Mesenchymal stem cell (in vitro differentiated cells and primary cell): ENCODE measurements around the gene AFDN.
A peak's percentile ranks its signal among the peaks of the same experiment; 100 is the strongest.

Experiments
- DNase-seq: peaks from one replicate; pipeline ENCODE4 v3.0.0-alpha.2; 2013
- H2AFZ ChIP-seq: one replicate; pipeline ENCODE4 v1.6.1; 2013; ENCODE audit warnings: low read depth, mild to moderate bottlenecking, control low read depth, inconsistent platforms, low read length, moderate library complexity
- H2AK5ac ChIP-seq: 2 replicates; pipeline ENCODE4 v1.6.1; 2013; ENCODE audit warnings: low read length, moderate library complexity, mild to moderate bottlenecking, inconsistent platforms; ENCODE audit not compliant: severe bottlenecking
- H2BK120ac ChIP-seq: one replicate; pipeline ENCODE4 v1.6.1; 2013; ENCODE audit warnings: low read depth, mild to moderate bottlenecking, inconsistent platforms, low read length, moderate library complexity
- H2BK12ac ChIP-seq, 2 experiments: one replicate each; pipeline ENCODE4 v1.6.1; 2013; ENCODE audit warnings: inconsistent platforms in 2 of 2, low read length in 2 of 2, mild to moderate bottlenecking in 2 of 2, moderate library complexity in 2 of 2, control low read depth in 1 of 2
- H2BK15ac ChIP-seq: one replicate; pipeline ENCODE4 v1.6.1; 2013; ENCODE audit warnings: mild to moderate bottlenecking, low read depth, inconsistent platforms; ENCODE audit not compliant: poor library complexity, severe bottlenecking
- H2BK5ac ChIP-seq: 2 replicates; pipeline ENCODE4 v1.6.1; 2013; ENCODE audit warnings: low read depth, mild to moderate bottlenecking, low read length, control low read depth, inconsistent platforms; ENCODE audit not compliant: poor library complexity, severe bottlenecking
- H3K14ac ChIP-seq, 2 experiments: one replicate each; pipeline ENCODE4 v1.6.1; 2013; ENCODE audit warnings: inconsistent platforms in 2 of 2, low read length in 2 of 2, control low read depth in 1 of 2, mild to moderate bottlenecking in 1 of 2, moderate library complexity in 1 of 2
- H3K18ac ChIP-seq, 2 experiments: one replicate each; pipeline ENCODE4 v1.6.1; 2013; ENCODE audit warnings: inconsistent platforms in 2 of 2, low read length in 2 of 2, control low read depth in 1 of 2, low read depth in 1 of 2, mild to moderate bottlenecking in 1 of 2
- H3K23ac ChIP-seq, 2 experiments: one replicate each; pipeline ENCODE4 v1.6.1; 2013; ENCODE audit warnings: inconsistent platforms in 2 of 2, low read length in 2 of 2, mild to moderate bottlenecking in 2 of 2, moderate library complexity in 2 of 2, control low read depth in 1 of 2
- H3K27ac ChIP-seq: 2 replicates; pipeline ENCODE4 v1.5.1; 2013; ENCODE audit warnings: mild to moderate bottlenecking, moderate library complexity, low read length, control low read depth, inconsistent platforms; ENCODE audit not compliant: poor library complexity, severe bottlenecking
- H3K27me3 ChIP-seq, 2 experiments: 2 replicates each; pipeline versions ENCODE4 v1.6.1 to v1.7.0; 2013; ENCODE audit warnings: low read length in 2 of 2, mild to moderate bottlenecking in 2 of 2, moderate library complexity in 2 of 2, control low read depth in 1 of 2, inconsistent platforms in 1 of 2; ENCODE audit not compliant: control insufficient read depth in 1 of 2, insufficient read depth in 1 of 2
- H3K36me3 ChIP-seq, 2 experiments: 2 replicates each; pipeline versions ENCODE4 v1.6.1 to v1.7.0; 2013; ENCODE audit warnings: low read length in 2 of 2, control low read depth in 1 of 2, inconsistent platforms in 1 of 2, low read depth in 1 of 2, mild to moderate bottlenecking in 1 of 2; ENCODE audit not compliant: insufficient read depth in 2 of 2, control insufficient read depth in 1 of 2
- H3K4ac ChIP-seq, 2 experiments: one replicate each; pipeline ENCODE4 v1.6.1; 2013; ENCODE audit warnings: inconsistent platforms in 2 of 2, low read length in 2 of 2, mild to moderate bottlenecking in 2 of 2, moderate library complexity in 2 of 2, control low read depth in 1 of 2, low read depth in 1 of 2
- H3K4me1 ChIP-seq: 2 replicates; pipeline ENCODE4 v1.6.1; 2013; ENCODE audit warnings: low read depth, low read length, control low read depth; ENCODE audit not compliant: control insufficient read depth, insufficient read depth
- H3K4me2 ChIP-seq: 2 replicates; pipeline ENCODE4 v1.6.1; 2013; ENCODE audit warnings: low read length, mild to moderate bottlenecking, inconsistent platforms; ENCODE audit not compliant: poor library complexity, severe bottlenecking
- H3K4me3 ChIP-seq, 2 experiments: 2 replicates each; pipeline versions ENCODE4 v1.5.1 to v1.7.0; 2013; ENCODE audit warnings: low read length in 2 of 2, mild to moderate bottlenecking in 2 of 2, control low read depth in 1 of 2, low read depth in 1 of 2; ENCODE audit not compliant: insufficient read depth in 1 of 2
- H3K79me1 ChIP-seq: replicated peaks from 2 replicates; pipeline ENCODE4 v1.6.1; 2013; ENCODE audit warnings: mild to moderate bottlenecking, control low read depth, low read length, inconsistent platforms; ENCODE audit not compliant: poor library complexity, severe bottlenecking
- H3K9ac ChIP-seq: 2 replicates; pipeline ENCODE4 v1.7.0; 2013; ENCODE audit warnings: mild to moderate bottlenecking, low read length, moderate library complexity
- H3K9me3 ChIP-seq: 2 replicates; pipeline ENCODE4 v1.7.0; 2013; ENCODE audit warnings: mild to moderate bottlenecking, low read length; ENCODE audit not compliant: control insufficient read depth
- H4K8ac ChIP-seq: one replicate; pipeline ENCODE4 v1.6.1; 2013; ENCODE audit warnings: inconsistent platforms, mild to moderate bottlenecking, low read length, moderate library complexity
- H4K91ac ChIP-seq: one replicate; pipeline ENCODE4 v1.6.1; 2013; ENCODE audit warnings: mild to moderate bottlenecking, low read length, inconsistent platforms
- WGBS: methylation state at CpG from one replicate; pipeline ENCODE4 v1.1.7; 2013; ENCODE audit warnings: mixed read lengths; 5-methylcytosine and 5-hydroxymethylcytosine counted together

Gene AFDN

DNA sequence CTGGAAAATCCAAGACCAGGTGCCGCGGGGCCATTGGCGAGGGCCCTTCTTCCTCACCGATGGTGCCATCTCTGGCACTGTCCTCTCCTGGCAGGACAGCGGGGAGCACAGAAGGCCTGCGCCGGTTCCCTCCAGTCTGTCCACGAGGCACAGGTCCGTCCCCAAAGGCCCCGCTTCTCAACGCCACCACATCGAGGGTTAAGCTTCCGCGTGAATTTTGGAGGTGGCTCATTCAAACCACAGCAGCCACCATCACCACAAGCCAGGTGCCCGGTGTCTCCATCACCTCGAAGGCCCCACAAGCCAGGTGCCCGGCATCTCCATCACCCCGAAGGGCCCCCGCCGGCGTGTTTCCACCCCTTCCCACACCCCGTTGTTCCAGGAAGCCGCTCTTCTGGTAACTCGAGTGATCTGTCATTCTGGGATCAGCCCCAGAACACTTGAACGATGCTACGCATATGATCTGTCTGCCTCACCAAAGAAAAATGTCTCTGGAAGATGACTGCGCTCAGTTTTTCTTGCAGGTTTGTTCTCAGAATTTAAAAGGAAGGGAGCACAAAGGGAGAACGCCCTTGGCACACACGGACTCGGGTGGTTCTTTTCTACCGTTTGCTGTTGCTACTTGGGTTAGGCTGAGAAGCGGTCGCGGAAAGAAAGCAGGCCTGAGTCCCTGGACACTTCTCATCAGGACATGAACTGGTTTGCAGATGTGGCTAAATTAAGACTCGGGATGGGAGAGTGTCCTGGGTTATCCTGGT lies 160.9 kb downstream of the AFDN start:
- no peak for DNase-seq
- Histone ChIP-seq H4K91ac (no peak overlapping the region), H2AK5ac (no peak overlapping the region), H3K14ac (no peak overlapping the region), H3K36me3 (no peaks in the 10 kb centered on the region), H4K8ac (no peak overlapping the region), H3K79me1 (no peaks in the 10 kb centered on the region), H3K9me3 (no peaks in the 10 kb centered on the region), H3K27ac (no peak overlapping the region), H2BK12ac (no peak overlapping the region), H3K27me3 (no peaks in the 10 kb centered on the region), H3K18ac (peak overlapping the region in 1 of 2 experiments; percentile 11), H2BK15ac (no peak overlapping the region), H3K23ac (no peak overlapping the region), H2AFZ (no peak overlapping the region), H3K4me3 (peak overlapping the region in 1 of 2 experiments; percentile 33), H2BK5ac (no peak overlapping the region), H3K4me2 (no peak overlapping the region), H2BK120ac (no peak overlapping the region), H3K4me1 (peaks cover 2% of the 10 kb centered on the region), H3K9ac (peak overlapping the region; percentile 87), H3K4ac (no peak overlapping the region)
- WGBS: 92% methylated on average over 35 of the region's 35 CpGs

DNA sequence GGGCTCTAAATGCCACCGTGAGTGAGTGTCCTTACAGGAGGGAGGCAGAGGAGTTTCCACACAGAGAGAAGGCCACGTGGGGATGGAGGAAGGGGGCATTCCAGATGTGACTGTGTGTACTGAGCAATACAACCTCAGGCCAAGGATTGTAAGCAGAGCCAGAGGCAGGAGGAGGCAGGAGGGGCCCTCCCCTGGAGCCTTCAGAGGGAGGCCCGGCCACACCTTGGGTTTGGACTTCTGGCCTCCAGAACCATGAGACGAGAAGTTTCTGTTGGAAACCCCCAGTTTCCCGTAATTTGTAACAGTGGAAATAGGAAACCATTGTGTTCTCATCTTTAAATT lies 161.4 kb downstream of the AFDN start:
- H3K4me1 ChIP-seq: peaks cover 2% of the 10 kb centered on the region
- no peak overlapping the region for H3K14ac ChIP-seq
- 85% methylated on average over 5 of the region's 5 CpGs for WGBS
- no peak overlapping the region for H3K4me2 ChIP-seq
- no peak overlapping the region for H2BK120ac ChIP-seq
- H3K23ac ChIP-seq: no peak overlapping the region
- H3K79me1 ChIP-seq: no peaks in the 10 kb centered on the region
- no peaks in the 10 kb centered on the region for H3K27me3 ChIP-seq
- no peak overlapping the region for H4K8ac ChIP-seq
- peak overlapping the region; percentile 87 for H3K9ac ChIP-seq
- H3K9me3 ChIP-seq: no peaks in the 10 kb centered on the region
- H3K27ac ChIP-seq: no peak overlapping the region
- H2AFZ ChIP-seq: no peak overlapping the region
- peak overlapping the region in 1 of 2 experiments; percentile 11 for H3K18ac ChIP-seq
- H3K4me3 ChIP-seq: no peak overlapping the region
- no peak overlapping the region for H3K4ac ChIP-seq
- H2BK12ac ChIP-seq: no peak overlapping the region
- no peak overlapping the region for H4K91ac ChIP-seq
- no peak overlapping the region for H2BK5ac ChIP-seq
- no peak for DNase-seq
- H2BK15ac ChIP-seq: no peak overlapping the region
- H2AK5ac ChIP-seq: no peak overlapping the region
- H3K36me3 ChIP-seq: no peaks in the 10 kb centered on the region

GRCh38 chr6:167988945-167989841 lies 162.5 kb downstream of the AFDN start:
- Histone ChIP-seq H3K18ac (peak overlapping the region in 1 of 2 experiments; percentile 35), H3K27ac (no peak overlapping the region), H2AK5ac (no peak overlapping the region), H3K4me1 (peaks cover 2% of the 10 kb centered on the region), H3K4ac (no peak overlapping the region), H3K23ac (no peak overlapping the region), H3K27me3 (no peaks in the 10 kb centered on the region), H3K4me3 (no peak overlapping the region), H3K9ac (no peak overlapping the region), H3K4me2 (no peak overlapping the region), H2BK15ac (no peak overlapping the region), H4K91ac (peak overlapping the region; percentile 37), H2AFZ (peak overlapping the region; percentile 10), H3K14ac (peak overlapping the region in 1 of 2 experiments; percentile 55), H2BK12ac (no peak overlapping the region), H3K79me1 (no peaks in the 10 kb centered on the region), H2BK120ac (no peak overlapping the region), H4K8ac (no peak overlapping the region), H3K36me3 (no peaks in the 10 kb centered on the region), H3K9me3 (no peaks in the 10 kb centered on the region), H2BK5ac (no peak overlapping the region)
- no peak for DNase-seq
- 94% methylated on average over 36 of the region's 36 CpGs for WGBS
